HG02870 (cell line): ENCODE measurements around the gene SLF2.

Experiments used
- ATAC-seq: cut with Tn5 transposase; IDR thresholded peaks from one replicate; pipeline ENCODE4 v1.9.1; 2021; ENCODE audit warnings: mild to moderate bottlenecking, moderate library complexity; ENCODE audit not compliant: unreplicated experiment

Gene SLF2

DNA sequence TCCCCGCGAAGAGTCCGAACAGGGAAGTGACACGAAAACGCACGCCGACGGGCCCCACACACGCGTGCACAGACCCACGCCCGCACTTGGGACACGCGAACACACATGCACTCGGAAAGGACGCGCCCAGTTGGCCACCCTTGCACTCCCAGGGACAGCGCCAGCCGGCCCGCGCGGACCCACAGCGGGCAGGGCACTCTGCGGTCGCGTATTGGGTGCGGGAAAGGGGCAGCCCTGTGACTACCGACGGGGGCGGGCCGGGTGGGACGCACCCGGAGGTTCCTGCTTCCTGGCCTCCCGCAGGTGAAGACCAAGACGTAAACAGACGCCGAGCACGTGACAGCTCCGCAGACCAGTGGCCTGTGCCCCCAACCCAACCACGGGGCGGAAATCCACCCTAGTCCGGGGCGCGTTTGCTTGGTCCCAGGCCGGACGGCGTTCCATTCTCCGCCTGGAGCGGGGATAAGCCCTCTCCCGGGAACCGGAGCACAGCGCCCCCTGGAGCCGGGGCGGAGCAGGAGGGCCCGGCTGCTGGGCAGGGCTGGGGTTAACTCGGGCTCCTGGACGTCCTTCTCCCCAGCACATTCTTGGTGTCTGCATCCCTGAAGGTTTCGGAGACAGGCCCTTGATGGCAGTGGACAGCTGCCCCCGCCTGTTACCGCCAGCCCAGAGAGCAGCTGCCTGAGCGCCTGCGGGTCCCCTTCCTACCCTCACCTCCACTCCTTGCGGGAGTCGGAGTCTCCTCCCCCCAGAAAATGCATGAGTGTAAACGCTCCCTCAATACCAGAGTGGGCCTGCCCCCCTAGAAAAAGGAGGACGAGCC is 84.8 kb downstream of the SLF2 start:
- ATAC-seq = no peak

- ATAC-seq = no peak
Observed at GRCh38 chr10:100998183-100998990, 85.6 kb downstream of the SLF2 start.

DNA sequence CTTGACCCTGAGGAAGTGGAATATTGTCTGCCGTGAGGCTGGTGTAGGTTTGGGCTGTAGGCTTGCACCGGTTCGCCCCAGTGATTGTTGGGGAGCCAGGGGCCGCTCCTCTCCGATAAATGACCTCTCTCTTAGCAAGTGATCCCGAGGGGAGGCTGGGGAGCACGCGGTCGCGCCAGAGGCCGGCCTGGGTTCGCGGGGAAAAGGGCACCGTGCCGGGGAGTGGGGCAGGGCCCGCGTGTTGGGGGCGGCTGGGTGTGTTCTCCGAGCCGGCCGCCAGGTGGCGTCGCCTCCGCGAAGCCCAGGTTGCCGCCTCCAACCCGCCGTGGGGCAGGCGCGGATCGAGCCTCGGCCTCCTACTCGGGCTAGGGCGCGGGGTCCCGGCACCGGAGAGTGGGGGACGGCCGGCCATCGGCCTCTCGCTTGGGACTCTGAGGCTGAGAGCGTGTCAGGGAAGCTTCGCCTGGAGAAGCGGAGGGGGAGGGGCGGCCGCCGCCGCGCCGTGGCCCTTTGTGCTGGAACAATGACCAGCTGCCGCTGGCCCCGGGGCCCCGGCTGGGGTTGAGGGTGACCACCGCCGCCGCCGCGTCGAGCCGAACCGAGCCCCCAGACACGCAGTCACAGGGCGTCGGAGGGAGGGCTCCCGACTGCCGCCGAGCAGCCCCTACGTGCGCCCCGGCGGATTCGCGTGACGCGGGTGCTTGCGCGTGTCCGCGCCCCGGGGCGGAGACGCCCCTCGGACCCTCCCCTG is 86.4 kb downstream of the SLF2 start:
- ATAC-seq = peak; percentile 39

- ATAC-seq = no peak
Observed at GRCh38 chr10:100999742-101000126, 87.0 kb downstream of the SLF2 start, which contains the start of gene LZTS2. Gene LZTS2, plus strand, starts transcription at chr10:100999808. Its CDS starts 2,731 bp downstream, at chr10:101002539.

DNA sequence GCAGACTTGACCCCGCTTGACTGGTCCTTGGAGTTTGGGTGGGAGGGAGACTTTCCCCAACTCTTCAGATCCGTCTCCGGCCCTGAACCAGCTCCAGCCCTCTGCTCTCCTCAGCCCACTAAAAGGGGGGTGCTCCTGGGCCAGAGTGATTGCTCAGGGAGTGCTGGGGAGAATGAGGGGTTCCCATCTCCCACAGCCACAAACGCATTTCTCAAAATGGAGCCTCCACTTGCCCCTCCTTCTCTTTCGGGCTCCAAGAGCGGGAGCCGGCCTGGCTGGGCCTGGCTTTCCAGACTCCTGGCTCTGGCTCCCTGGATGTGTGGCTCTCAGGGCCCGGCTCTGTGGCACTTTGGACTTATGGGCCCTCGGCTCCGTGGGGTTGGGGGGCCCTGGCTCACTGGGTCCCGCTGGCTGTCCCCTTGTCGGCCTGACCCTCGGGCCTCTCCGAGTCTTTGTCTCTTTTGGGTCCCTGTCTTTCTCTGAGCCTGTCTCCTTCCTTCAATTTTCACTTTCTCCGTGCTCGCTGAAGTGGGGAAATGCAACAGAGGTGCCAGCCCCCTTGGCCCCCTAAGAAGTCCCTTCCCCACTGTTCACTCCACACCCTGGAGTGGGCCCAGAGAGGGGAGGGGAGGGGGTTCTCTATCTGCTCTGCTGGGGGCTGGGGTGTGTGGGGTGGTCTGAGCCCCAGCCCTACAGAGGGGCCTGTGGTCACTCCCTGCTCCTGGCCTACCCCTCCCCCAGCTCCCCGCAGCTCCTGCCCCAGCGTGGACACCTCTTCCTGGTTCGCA is 87.6 kb downstream of the SLF2 start:
- no peak for ATAC-seq

DNA sequence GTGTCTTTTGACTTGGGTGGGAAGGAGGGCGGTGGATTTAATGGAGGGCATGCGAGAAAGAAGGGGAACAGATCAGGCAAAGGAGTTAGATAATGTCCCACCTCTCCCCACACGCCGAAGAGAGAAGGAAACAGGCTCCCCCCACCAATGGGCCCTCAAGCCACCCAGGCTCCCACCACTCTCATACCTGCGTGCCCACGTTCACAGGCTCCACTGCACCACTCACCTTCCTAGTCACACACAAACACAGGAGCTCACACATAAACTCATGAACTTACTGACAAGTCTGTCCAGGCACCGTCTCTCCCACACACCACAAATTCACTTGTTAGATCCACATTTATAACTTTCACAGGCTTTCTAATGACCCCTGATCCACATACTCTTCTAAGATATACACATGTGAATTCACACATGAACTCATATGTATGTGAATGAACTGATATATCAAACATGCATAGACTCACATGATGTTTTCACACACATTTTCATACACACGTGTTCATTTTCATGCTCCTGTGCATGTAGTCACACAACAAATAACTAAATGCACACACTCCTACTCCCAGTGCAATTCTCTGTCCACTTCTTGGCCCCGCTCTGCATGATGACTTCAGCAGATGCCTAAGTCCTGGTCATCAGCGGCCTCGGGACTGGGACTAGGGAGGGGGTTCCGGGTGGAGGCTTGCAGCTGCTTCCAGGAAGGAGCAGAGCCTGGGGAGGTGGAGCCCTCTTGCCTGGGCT is 88.3 kb downstream of the SLF2 start:
- no peak for ATAC-seq

DNA sequence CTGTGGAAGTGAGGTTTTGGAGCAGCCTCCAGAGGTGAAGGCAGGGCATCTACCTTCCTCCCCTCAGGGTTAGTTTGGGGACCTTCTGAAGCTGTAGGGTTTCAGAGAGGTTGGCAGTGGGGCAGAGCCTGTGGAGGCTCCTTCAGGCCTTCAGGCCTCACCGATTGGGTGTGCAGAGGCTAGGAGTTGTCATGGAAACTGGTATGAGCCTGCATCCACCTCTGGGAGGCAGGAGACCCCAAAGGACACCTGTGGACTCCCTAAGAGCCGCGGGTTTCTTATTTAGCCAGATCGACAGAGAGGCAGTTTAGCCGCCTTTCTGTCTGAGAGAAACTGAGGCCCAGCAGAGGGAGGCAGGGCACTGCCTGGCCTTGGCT is 88.9 kb downstream of the SLF2 start:
- ATAC-seq = no peak

- no peak for ATAC-seq
Observed at GRCh38 chr10:101002456-101002855, 89.7 kb downstream of the SLF2 start.

DNA sequence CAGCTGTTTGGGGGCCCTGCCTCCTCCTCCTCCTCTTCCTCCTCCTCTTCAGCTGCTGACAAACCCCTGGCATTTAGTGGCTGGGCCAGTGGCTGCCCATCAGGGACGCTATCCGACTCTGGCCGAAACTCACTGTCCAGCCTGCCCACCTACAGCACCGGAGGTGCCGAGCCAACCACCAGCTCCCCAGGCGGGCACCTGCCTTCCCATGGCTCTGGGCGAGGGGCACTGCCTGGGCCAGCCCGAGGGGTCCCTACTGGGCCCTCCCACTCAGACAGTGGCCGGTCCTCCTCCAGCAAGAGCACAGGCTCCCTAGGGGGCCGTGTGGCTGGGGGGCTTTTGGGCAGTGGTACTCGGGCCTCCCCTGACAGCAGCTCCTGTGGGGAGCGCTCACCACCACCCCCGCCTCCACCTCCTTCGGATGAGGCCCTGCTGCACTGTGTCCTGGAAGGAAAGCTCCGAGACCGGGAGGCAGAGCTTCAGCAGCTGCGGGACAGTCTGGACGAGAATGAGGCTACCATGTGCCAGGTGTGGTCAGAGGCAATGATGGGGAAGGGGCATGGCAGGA is 91.0 kb downstream of the SLF2 start:
- ATAC-seq = no peak

DNA sequence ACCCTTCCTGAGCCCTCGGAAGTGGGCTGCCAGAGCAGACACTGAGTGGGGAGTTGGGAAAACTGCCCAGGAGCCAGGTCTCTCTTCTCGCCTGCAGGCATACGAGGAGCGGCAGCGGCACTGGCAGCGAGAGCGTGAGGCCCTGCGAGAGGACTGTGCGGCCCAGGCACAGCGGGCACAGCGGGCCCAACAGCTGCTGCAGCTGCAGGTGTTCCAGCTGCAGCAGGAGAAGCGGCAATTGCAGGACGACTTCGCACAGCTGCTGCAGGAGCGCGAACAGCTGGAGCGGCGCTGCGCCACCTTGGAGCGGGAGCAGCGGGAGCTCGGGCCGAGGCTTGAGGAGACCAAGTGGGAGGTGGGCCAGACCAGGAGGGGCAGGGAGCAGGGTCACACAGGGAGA is 92.6 kb downstream of the SLF2 start:
- no peak for ATAC-seq

- no peak for ATAC-seq
Observed at GRCh38 chr10:101005869-101006567, 93.3 kb downstream of the SLF2 start.

GRCh38 chr10:101006593-101007098 is 93.9 kb downstream of the SLF2 start:
- ATAC-seq = no peak

DNA sequence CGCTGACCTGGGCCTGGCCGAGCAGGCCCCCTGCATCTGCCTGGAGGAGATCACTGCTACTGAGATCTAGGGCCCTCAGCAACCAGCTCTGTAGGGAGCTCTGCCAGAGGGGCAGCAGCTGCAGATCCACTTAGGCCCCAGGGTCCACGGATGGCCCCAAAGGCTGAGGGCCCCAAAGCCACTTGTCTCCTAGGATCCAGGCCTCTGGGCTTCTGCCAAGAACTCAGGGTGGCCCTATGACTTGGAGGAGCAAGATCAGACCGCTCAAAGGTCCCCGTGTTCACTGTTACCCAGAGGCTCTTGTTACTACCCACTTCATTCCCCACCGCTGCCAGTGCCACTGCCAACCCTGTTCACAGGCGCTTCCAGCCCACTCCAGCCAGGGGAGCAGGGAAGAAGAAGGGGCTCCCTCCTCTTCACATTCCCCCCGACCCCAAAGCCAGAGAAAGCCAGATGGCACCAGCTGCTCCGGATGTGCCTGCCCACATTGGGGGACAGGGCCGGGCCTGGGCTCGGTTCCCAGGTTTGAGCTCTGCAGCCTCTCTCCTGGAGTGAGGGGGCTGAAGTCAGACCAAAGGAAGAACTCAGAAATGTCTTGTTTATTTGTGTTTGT is 94.4 kb downstream of the SLF2 start:
- ATAC-seq = no peak

DNA sequence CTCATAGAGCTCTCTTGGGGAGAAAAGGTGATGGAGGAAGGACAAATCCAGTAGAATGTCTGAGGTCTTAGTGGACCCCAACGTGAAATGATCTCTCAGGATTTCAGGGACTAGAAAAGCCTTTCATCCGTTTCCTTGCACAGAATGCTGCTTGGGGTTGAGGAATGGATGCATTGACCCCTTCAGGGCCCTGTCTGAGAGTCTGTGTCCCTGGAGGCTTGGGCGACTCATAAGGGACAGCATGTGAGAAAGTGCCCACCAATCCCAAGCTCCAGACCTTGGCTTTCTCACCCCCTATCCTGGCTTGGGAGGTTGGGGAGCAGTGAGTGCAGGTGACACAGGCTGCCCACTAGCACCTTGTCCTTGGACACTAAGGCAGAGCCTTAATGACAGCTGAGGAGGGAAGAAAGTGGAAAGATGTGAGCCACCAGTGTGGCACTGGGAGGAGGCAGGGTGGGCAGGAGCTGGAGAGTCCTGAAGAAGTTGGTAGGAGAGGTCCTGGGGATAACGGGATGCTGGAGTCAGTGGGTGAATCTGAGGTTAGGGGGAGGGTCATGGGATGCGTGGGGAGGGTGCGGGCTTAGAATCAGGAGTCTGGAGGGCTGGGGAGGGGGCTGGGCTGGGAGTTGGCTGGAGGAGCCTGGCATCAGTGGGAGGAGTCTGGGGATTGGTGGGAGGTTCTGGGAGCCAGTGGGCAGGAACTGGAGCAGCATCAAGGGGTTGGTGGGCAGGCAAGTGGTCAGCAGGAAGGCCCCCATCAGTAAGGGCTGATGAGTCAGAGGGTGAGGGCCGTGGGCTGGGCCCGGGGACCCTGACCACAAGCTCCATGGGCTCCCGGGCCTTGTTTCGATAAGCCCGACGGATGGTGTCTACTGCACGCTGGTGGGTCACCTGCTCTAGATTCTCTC is 95.4 kb downstream of the SLF2 start:
- no peak for ATAC-seq

DNA sequence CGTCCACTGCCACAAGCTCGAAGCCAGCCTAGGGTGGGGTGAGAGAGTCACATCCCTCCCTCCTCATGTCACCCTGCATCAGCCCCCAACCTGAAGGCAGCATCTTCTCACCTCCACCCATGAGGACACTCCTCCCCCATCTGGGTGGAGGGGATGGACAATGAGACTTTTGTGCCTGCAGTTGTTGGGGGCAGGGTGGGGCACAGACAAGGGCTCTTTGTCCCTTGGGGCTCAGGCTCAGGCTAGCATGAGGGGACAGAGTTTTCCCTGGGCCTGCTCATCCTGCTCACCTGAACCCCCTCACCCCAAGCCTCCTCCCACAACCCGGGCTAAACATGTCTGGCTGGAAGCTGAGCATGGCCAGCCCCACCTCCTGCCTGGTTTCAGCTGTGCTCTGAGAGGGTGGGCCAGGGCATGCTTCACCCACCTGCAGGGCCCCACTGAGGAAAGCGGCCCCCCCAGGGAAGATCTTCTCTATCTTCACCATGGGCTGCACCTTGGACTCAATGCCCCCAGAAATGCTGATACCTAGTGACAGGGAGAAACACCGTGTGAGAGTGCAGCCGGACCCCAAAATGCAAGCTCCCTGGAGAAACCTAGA is 96.2 kb downstream of the SLF2 start:
- no peak for ATAC-seq

GRCh38 chr10:101010329-101010728 is 97.6 kb downstream of the SLF2 start:
- no peak for ATAC-seq
